GM12801 (cell line): Measurements from ENCODE around the gene INPP5D.

Experiments used
- TF ChIP-seq, protein P1 (sequence below): IDR thresholded peaks from one replicate; pipeline ENCODE4 v1.5.1; 2011; ENCODE audit warnings: control low read depth; ENCODE audit not compliant: insufficient read length; ENCODE audit errors: extremely low read depth

Gene INPP5D

DNA sequence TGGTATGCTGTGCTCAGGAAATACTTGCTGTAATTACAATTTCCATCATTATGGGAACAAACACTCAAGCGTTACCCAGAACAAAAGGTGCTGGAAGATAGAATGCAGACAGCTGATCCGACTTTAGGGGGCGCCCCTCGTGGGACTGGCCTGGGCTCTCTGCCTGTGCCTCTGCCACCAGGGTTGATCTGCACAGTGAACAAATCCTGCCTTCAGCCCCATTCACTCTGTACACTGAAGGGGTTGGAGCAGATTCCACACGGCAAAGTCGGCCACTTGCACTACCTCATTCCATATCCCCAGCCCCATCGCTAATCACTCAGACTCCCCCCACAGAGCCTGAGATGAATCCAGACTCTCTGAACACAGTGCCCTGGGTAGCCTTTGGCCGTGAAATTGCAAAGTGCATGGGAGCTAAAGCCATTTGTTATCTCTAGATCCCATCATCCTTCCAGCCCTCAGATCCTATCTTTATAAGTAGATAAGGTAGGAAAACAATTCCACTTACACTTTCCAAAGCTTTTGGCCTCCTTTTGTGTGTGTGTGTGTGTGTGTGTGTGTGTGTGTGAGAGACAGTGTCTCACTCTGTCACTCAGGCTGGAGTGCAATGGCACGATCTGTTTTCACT is 69.3 kb downstream of the INPP5D start:
- TF ChIP-seq, protein P1, sequence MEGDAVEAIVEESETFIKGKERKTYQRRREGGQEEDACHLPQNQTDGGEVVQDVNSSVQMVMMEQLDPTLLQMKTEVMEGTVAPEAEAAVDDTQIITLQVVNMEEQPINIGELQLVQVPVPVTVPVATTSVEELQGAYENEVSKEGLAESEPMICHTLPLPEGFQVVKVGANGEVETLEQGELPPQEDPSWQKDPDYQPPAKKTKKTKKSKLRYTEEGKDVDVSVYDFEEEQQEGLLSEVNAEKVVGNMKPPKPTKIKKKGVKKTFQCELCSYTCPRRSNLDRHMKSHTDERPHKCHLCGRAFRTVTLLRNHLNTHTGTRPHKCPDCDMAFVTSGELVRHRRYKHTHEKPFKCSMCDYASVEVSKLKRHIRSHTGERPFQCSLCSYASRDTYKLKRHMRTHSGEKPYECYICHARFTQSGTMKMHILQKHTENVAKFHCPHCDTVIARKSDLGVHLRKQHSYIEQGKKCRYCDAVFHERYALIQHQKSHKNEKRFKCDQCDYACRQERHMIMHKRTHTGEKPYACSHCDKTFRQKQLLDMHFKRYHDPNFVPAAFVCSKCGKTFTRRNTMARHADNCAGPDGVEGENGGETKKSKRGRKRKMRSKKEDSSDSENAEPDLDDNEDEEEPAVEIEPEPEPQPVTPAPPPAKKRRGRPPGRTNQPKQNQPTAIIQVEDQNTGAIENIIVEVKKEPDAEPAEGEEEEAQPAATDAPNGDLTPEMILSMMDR: no peak

DNA sequence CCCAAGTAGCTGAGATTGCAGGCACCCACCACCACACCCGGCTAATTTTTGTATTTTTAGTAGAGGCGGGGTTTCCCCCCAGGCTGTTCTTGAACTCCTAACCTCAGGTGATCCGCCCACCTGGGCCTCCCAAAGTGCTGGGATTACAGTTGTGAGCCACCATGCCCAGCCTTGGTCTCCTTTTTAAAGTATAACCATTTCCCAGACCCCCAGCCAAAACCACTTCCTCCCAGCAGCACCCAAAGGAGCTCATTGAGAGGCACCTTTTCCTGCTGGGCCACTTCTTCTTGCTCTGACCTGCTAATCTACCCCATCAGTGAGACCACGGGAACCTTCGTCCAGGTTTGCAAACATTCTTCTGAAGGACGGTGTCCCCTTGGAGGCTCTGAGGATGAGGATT is 69.9 kb downstream of the INPP5D start:
- TF ChIP-seq, protein P1: no peak

DNA sequence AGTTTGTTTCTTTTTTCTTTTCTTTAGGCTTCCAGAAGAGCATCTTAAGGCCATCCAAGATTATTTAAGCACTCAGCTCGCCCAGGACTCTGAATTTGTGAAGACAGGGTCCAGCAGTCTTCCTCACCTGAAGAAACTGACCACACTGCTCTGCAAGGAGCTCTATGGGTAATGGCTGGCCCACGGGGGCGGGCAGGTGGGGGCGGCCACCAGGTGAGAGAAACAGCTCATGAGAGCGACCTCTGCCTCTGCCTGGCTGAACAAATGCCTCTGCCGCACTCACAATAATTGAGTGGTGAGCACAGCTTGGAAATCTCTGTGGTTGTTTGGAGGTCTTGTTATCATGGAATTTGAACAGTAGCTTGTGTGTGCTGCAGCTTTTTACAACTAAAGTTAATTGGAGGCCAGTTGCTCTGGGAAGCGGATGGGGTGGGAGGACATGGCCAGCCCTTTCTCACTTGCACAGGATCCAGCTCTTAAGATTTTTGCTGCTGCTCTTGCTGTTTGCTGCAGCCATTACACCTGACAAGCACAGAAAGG is 70.4 kb downstream of the INPP5D start:
- TF ChIP-seq, protein P1: no peak

DNA sequence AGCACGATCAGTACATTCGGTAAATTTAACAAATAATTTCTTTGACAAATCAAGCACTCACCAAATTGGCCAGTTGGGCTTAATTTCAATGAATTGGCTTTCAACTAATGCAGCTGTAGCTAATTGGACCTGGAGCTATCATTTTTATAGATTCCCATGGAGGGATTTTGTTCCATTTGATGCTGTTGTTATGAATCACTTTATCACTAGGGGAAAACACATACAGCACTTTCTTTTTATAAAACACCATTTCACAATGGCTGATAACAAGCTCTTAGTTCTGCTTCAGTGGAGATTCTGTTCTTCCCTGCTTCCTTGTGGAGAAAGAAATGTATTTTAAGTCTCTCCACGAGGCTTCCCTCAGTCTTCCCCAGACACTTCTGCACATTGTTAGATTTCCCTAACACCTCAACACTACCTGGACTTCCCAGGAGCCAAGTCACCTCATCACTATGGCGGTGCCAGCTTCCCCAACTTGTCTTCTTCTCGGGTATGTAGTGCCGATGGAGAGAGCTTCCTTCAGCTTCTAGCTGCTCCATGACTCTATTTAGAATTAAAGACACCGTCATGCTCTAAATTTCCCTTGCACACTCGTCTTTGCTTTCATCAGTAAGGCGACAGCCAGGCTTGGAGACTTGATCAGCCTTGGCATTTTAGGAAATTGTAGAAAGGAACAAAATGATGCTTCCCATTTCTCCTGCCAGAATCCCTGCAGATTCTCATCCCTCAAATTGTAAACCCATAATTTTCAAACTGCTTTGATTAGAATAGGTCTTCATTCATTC is 72.0 kb downstream of the INPP5D start:
- TF ChIP-seq, protein P1: no peak

DNA sequence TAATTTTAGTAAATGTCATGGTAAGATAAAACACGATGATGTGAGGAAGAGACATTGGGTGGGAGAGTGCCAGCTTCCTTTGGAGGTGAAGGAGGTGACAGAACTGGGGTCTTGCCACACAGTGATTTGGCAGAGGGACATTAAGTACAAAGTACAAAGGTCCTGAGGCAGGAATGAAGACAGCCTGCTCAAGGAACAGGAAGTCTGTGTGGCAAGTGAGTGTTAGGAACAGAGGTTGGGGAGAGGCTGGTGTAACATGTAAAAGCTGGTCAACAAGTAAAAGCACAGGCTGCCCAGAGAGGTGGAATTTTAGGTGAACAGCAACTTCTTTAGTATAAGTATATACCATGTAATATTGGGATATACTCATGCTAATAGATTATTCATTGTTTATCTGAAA is 73.1 kb downstream of the INPP5D start:
- TF ChIP-seq, protein P1: no peak

DNA sequence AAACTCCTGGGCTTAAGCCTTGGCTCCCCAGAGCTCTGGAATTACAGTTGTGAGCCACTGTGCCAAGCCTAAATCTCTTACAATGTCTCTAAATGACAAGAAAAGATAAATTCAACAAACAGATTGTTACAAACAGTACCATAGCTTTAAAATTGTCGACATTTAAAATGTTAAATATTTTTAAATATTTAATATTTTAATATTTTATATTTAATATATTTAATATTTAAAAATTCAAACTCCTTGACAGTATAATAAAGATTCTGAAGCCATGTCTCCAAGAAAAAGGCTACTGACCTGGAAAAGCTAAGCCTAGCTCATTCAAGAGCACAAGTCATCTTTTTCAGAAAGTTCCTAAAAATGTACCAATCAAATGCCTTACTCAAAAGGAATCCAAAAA is 75.3 kb downstream of the INPP5D start:
- TF ChIP-seq, protein P1: no peak

DNA sequence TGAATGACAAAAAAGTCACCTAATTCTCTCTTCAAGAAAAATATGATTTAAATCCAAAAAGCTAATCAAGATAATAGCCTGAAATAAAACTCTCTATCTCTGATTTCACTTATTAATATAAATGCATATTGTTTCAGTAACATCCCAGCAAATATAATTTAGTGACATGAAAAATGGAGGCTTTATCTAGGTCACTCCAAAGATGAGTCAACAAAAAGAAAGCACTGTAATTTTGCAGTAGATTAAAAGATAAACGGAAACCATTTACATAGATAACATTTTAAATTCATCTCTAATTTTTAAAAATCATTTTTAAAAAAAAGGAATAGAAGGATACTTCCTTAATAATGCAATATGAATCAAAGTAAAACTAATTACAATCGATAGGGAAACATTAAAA is 76.9 kb downstream of the INPP5D start:
- TF ChIP-seq, protein P1: no peak
